Glutamatergic neuron (in vitro differentiated cells): ENCODE measurements around the gene IFI6. TPM values are rescaled to one million over a fixed set of nuclear protein-coding genes. Genes with fewer than 3 reads are reported as not detected.

Source experiments
- DNase-seq: peaks from one replicate; pipeline ENCODE4 v3.0.0; 2022
- H3K27ac Mint-ChIP-seq: one replicate; pipeline ENCODE4 v1.8.0; 2020; ENCODE audit warnings: mild to moderate bottlenecking, mixed read lengths, inconsistent platforms; ENCODE audit not compliant: unreplicated experiment
- H3K27me3 Mint-ChIP-seq: one replicate; pipeline ENCODE4 v1.8.0; 2020; ENCODE audit warnings: mild to moderate bottlenecking, moderate library complexity, mixed read lengths, inconsistent platforms; ENCODE audit not compliant: unreplicated experiment
- H3K36me3 Mint-ChIP-seq: one replicate; pipeline ENCODE4 v1.8.0; 2020; ENCODE audit warnings: mild to moderate bottlenecking, mixed read lengths, inconsistent platforms; ENCODE audit not compliant: unreplicated experiment
- H3K4me1 Mint-ChIP-seq: one replicate; pipeline ENCODE4 v1.8.0; 2020; ENCODE audit warnings: mild to moderate bottlenecking, low read depth, mixed read lengths, inconsistent platforms; ENCODE audit not compliant: unreplicated experiment
- H3K4me3 Mint-ChIP-seq: one replicate; pipeline ENCODE4 v1.8.0; 2020; ENCODE audit warnings: mild to moderate bottlenecking, mixed read lengths, inconsistent platforms; ENCODE audit not compliant: unreplicated experiment
- H3K9me3 Mint-ChIP-seq: one replicate; pipeline ENCODE4 v1.8.0; 2020; ENCODE audit warnings: mild to moderate bottlenecking, moderate library complexity, mixed read lengths, inconsistent platforms; ENCODE audit not compliant: unreplicated experiment
- CTCF ChIP-seq: fragments of 200-600 bp; sonication (generic); IDR thresholded peaks from one replicate; pipeline ENCODE4 v1.5.0; 2021; ENCODE audit not compliant: partially characterized antibody, unreplicated experiment
- total RNA-seq: library from RNA; stranded (reverse); fragmentation: NEBNext Ultra II Directional; extraction: Animal tissue kit (Norgen Biotek cat#: 25700); gene quantifications from one replicate; pipeline ENCODE4 v1.2.1, GENCODE V29; 2021; ENCODE audit not compliant: unreplicated experiment

IFI6 gene
- total RNA-seq, 1 donor from 2014 or later = 1.4 TPM

GRCh38 chr1:27650539-27651175 is 21.3 kb downstream of the IFI6 start:
- DNase-seq = no peak
- Mint-ChIP-seq H3K36me3 (no peaks in the 10 kb centered on the region), H3K4me1 (peaks cover 9% of the 10 kb centered on the region), H3K9me3 (peaks cover 2% of the 10 kb centered on the region), H3K27ac (no peak overlapping the region), H3K27me3 (no peaks in the 10 kb centered on the region), H3K4me3 (no peak overlapping the region)
- TF ChIP-seq CTCF = no peak

GRCh38 chr1:27650171-27650538 is 21.8 kb downstream of the IFI6 start:
- no peak overlapping the region for H3K4me3 Mint-ChIP-seq
- DNase-seq = no peak
- no peaks in the 10 kb centered on the region for H3K27me3 Mint-ChIP-seq
- no peaks in the 10 kb centered on the region for H3K36me3 Mint-ChIP-seq
- peaks cover 2% of the 10 kb centered on the region for H3K9me3 Mint-ChIP-seq
- no peak overlapping the region for H3K27ac Mint-ChIP-seq
- peaks cover 4% of the 10 kb centered on the region for H3K4me1 Mint-ChIP-seq
- TF ChIP-seq CTCF = no peak

GRCh38 chr1:27649306-27649635 is 22.7 kb downstream of the IFI6 start:
- TF ChIP-seq CTCF = no peak
- Mint-ChIP-seq H3K4me1 (no peaks in the 10 kb centered on the region), H3K27me3 (no peaks in the 10 kb centered on the region), H3K4me3 (no peak overlapping the region), H3K36me3 (no peaks in the 10 kb centered on the region), H3K9me3 (peaks cover 2% of the 10 kb centered on the region), H3K27ac (no peak overlapping the region)
- no peak for DNase-seq

- no peaks in the 10 kb centered on the region for H3K27me3 Mint-ChIP-seq
- no peak for TF ChIP-seq CTCF
- no peaks in the 10 kb centered on the region for H3K4me1 Mint-ChIP-seq
- peaks cover 2% of the 10 kb centered on the region for H3K9me3 Mint-ChIP-seq
- no peaks in the 10 kb centered on the region for H3K36me3 Mint-ChIP-seq
- H3K27ac Mint-ChIP-seq = no peak overlapping the region
- no peak overlapping the region for H3K4me3 Mint-ChIP-seq
- no peak for DNase-seq
Observed at GRCh38 chr1:27648602-27649305, 23.2 kb downstream of the IFI6 start.

GRCh38 chr1:27647328-27647727 is 24.7 kb downstream of the IFI6 start:
- no peak for DNase-seq
- H3K4me3 Mint-ChIP-seq = no peak overlapping the region
- no peaks in the 10 kb centered on the region for H3K4me1 Mint-ChIP-seq
- no peak for TF ChIP-seq CTCF
- H3K27ac Mint-ChIP-seq = no peak overlapping the region
- no peaks in the 10 kb centered on the region for H3K27me3 Mint-ChIP-seq
- H3K9me3 Mint-ChIP-seq = peaks cover 2% of the 10 kb centered on the region
- no peaks in the 10 kb centered on the region for H3K36me3 Mint-ChIP-seq
